Globus pallidus (tissue), 1 donor: ENCODE data around the gene RAD21L1.

Source experiments
- DNase-seq: peaks from one replicate; pipeline ENCODE4 v3.0.0-alpha.2; 2015; ENCODE audit warnings: low spot score

The RAD21L1 gene

GRCh38 chr20:1273366-1273765, 47.5 kb downstream of the RAD21L1 start:
- DNase-seq = no peak

GRCh38 chr20:1274485-1275311, 48.9 kb downstream of the RAD21L1 start:
- DNase-seq = no peak

- no peak for DNase-seq
These were observed 50.1 kb downstream of the RAD21L1 start for GRCh38 chr20:1275919-1276318.

GRCh38 chr20:1277529-1278322, 51.9 kb downstream of the RAD21L1 start:
- no peak for DNase-seq

GRCh38 chr20:1278993-1279392, 53.1 kb downstream of the RAD21L1 start:
- no peak for DNase-seq

GRCh38 chr20:1280195-1281102, 54.6 kb downstream of the RAD21L1 start:
- no peak for DNase-seq

GRCh38 chr20:1281279-1282057, 55.6 kb downstream of the RAD21L1 start:
- DNase-seq = no peak

- no peak for DNase-seq
These were observed 57.1 kb downstream of the RAD21L1 start for GRCh38 chr20:1282966-1283365.

- no peak for DNase-seq
These were observed 58.0 kb downstream of the RAD21L1 start for GRCh38 chr20:1283522-1284510.

GRCh38 chr20:1286267-1287024, 60.6 kb downstream of the RAD21L1 start:
- no peak for DNase-seq

- DNase-seq = no peak
These were observed 61.5 kb downstream of the RAD21L1 start for GRCh38 chr20:1287306-1287705.

GRCh38 chr20:1287787-1288569, 62.1 kb downstream of the RAD21L1 start:
- no peak for DNase-seq

GRCh38 chr20:1291191-1291741, 65.4 kb downstream of the RAD21L1 start:
- no peak for DNase-seq

GRCh38 chr20:1292620-1293019, 66.8 kb downstream of the RAD21L1 start:
- no peak for DNase-seq

- no peak for DNase-seq
These were observed 68.0 kb downstream of the RAD21L1 start for GRCh38 chr20:1293641-1294379.

GRCh38 chr20:1294497-1294896, 68.7 kb downstream of the RAD21L1 start:
- no peak for DNase-seq

- no peak for DNase-seq
These were observed 69.6 kb downstream of the RAD21L1 start for GRCh38 chr20:1295276-1295930.
